Skeletal muscle satellite cell (primary cell): ENCODE data around the gene ZNF391. TPM values are rescaled to one million over a fixed set of nuclear protein-coding genes. Genes with fewer than 3 reads are reported as not detected.
"Not testable (repeated sequence)": the region's sequence is repeated elsewhere in the genome, so short reads cannot be mapped to it uniquely, and the experiment has no call there.

Experiments used
- H3K27me3 ChIP-seq: 2 replicates; pipeline ENCODE4 v1.7.0; 2013; ENCODE audit warnings: low read length; ENCODE audit not compliant: control insufficient read depth, insufficient read depth
- H3K36me3 ChIP-seq: 2 replicates; pipeline ENCODE4 v1.7.0; 2013; ENCODE audit warnings: mild to moderate bottlenecking, control low read depth, low read length; ENCODE audit not compliant: insufficient read depth
- H3K4me1 ChIP-seq: 2 replicates; pipeline ENCODE4 v1.7.0; 2013; ENCODE audit warnings: low read length; ENCODE audit not compliant: control insufficient read depth, insufficient read depth
- H3K4me2 ChIP-seq: 2 replicates; pipeline ENCODE4 v1.7.0; 2013; ENCODE audit warnings: mild to moderate bottlenecking, low read length
- H3K4me3 ChIP-seq: 2 replicates; pipeline ENCODE4 v1.7.0; 2013; ENCODE audit warnings: low read length
- H3K9ac ChIP-seq: 2 replicates; pipeline ENCODE4 v1.7.0; 2013; ENCODE audit warnings: mild to moderate bottlenecking, low read depth, low read length, moderate library complexity
- H3K9me3 ChIP-seq: replicated peaks from 2 replicates; pipeline ENCODE4 v1.7.0; 2013; ENCODE audit warnings: mild to moderate bottlenecking, control low read depth, low read length
- total RNA-seq: library from RNA; depleted of rRNA; stranded (reverse); fragments of >200 nt; gene quantifications from 2 replicates; pipeline ENCODE4 v1.2.3, GENCODE V29; 2012; rRNA removed

The ZNF391 gene
- 1.3 and 2.8 TPM in 2 replicates for total RNA-seq

DNA sequence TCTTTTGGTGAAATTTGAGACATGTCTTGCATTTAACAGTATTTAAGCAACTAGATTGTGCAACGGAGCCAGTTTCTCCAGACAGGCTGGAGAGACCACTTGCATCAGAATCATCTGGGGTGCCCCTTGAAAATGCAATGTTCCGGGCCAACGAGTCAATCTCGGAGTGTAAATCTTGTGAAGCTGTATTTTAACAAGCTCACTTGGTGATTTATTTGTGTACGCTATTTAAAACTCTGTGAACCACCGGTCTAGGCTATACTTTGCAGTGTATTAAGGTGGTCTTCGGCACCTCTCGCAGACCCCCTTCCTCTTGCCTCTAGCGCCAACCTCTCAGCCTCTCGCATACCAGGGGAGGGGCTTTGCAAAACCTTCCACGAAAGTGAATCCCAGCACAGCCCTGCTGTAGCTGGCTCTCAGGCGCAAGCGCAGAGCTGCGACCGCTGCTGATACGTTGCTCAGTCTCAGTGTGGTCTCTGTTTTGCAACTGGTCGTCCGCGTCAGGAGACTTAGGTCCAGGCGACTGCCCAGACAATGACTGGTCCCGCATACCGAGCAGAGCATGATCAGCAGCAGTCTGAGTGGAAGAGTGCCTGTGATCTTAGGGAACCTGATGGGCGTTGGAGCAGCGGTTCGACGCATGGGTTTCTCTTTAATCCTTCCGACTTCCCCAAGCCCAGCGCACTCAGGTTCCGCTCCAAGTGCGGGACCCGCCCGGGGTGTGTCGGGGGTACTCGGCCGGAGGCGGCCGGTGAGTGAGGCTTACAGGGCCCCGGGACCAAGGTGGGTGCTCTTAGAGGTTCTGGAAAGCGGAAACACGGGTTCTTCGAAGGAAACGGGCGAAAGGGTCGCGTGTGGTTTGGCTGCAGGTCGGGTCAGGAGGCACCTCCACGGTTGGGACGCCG is at the start of gene ZNF391:
ZNF391 (plus strand) TSS at position 467 of the 905 bp plus-strand sequence. CDS start 11,612 bp downstream, outside the sequence.
- H3K4me2 ChIP-seq, result peak within 1 kb of the TSS; percentile 80
- H3K36me3 ChIP-seq, result no peaks in the 10 kb centered on the region
- H3K9me3 ChIP-seq, result no peaks in the 10 kb centered on the region
- H3K9ac ChIP-seq, result peak within 1 kb of the TSS; percentile 81
- no peaks in the 10 kb centered on the region for H3K27me3 ChIP-seq
- peak within 1 kb of the TSS; percentile 77 for H3K4me3 ChIP-seq
- no peaks in the 10 kb centered on the region for H3K4me1 ChIP-seq

DNA sequence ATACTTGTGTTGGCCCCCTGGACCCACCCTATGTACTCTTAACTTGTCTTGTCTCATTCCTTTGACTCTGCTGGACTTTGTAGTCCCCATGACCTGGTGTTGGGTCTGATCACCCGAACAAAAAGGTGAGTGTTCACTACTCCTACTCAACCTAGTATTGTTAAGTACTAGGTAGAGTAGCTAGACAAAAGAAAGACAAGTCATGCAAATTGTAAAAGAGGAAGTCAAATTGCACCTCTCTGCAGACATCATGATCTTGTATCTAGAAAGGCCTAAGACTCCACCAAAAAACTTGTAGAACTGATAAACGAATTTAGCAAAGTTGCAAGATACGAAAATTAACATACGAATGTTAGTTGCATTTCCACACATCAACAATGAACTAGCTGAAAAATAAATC is 35.7 kb upstream of the ZNF391 start:
- no peak overlapping the region for H3K4me2 ChIP-seq
- H3K9ac ChIP-seq, result no peak overlapping the region
- no peaks in the 10 kb centered on the region for H3K27me3 ChIP-seq
- H3K36me3 ChIP-seq, result no peaks in the 10 kb centered on the region
- no peaks in the 10 kb centered on the region for H3K4me1 ChIP-seq
- no peaks in the 10 kb centered on the region for H3K9me3 ChIP-seq
- H3K4me3 ChIP-seq, result no peak overlapping the region

DNA sequence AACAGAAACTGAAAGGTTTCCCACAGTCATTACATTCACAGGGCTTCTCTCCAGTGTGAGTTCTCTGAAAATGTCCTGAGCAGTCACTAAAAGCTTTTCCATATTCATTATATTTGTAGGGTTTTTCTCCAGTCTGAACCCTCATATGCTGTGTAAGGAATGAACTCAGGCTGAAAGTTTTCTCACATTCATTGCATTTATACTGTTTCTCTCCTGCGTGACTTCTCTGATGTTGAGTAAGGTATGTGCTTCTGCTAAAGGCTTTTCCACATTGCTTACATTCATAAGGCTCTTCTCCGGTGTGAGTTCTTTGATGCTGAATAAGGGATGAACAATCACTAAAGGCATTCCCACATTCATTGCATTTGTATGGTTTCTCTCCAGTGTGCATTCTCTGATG is 29.8 kb upstream of the ZNF391 start:
- no peaks in the 10 kb centered on the region for H3K4me1 ChIP-seq
- H3K4me3 ChIP-seq, result no peak overlapping the region
- no peak overlapping the region for H3K9ac ChIP-seq
- no peaks in the 10 kb centered on the region for H3K27me3 ChIP-seq
- H3K36me3 ChIP-seq, result no peaks in the 10 kb centered on the region
- peaks cover 6% of the 10 kb centered on the region for H3K9me3 ChIP-seq
- H3K4me2 ChIP-seq, result no peak overlapping the region

DNA sequence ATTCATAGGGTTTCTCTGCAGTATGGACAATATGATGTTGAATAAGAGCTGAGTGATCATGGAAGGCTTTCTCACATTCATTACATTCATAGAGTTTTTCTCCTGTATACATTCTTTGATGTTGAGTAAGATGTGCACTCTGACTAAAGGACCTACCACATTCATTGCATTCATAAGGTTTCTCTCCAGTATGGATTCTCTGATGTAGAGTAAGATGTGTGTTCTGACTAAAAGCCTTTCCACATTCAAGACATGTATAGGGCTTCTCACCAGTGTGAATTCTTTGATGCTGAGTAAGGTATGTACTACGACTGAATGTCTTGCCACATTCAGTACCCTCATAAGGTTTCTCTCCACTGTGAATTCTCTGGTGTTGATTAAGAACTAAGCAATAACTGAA is 29.3 kb upstream of the ZNF391 start:
- Histone ChIP-seq H3K9ac (no peak overlapping the region), H3K4me1 (no peaks in the 10 kb centered on the region), H3K36me3 (no peaks in the 10 kb centered on the region), H3K4me2 (no peak overlapping the region), H3K27me3 (no peaks in the 10 kb centered on the region), H3K4me3 (no peak overlapping the region), H3K9me3 (peaks cover 6% of the 10 kb centered on the region)

DNA sequence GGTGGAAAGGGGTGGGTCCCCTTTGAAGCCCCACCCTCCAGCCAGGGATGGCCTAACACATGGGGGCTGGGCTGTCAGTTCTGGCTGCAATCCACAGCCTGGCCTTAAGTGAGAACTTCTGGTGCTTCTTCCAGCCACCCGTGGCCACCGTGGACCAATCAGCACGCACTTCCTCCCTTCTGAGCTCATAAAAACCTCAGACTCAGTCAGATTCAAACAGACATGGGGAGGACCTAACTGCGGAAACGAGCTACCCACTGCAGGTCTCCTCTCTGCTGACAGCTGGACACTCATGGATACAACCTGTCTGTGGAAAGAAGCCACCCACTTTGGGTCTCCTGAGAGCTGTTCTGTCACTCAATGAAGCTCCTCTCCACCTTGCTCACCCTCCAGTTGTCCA is 20.4 kb upstream of the ZNF391 start:
- H3K27me3 ChIP-seq, result no peaks in the 10 kb centered on the region
- H3K9ac ChIP-seq, result no peak overlapping the region

DNA sequence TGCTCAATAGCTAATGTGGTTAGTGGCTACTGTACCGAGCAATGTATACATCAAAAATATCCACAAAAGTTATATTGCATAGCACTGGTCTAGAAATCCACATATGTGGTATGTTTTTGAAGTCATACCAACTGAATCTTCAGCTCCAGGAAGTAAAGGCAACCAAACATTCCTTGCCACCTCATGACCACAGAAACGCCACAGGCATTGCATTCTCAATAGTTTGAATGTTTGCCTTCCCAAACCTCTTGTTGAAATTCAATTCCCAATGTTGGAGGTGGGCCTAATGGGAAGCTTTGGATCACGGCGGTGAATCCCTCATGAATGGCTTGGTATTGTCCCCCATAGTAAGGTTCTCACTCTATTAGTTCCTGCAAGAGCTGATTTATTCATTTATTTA is 18.2 kb upstream of the ZNF391 start:
- no peak overlapping the region for H3K9ac ChIP-seq
- H3K4me2 ChIP-seq, result no peak overlapping the region
- no peaks in the 10 kb centered on the region for H3K36me3 ChIP-seq
- H3K9me3 ChIP-seq, result peaks cover 5% of the 10 kb centered on the region
- H3K4me3 ChIP-seq, result no peak overlapping the region
- no peaks in the 10 kb centered on the region for H3K4me1 ChIP-seq
- H3K27me3 ChIP-seq, result no peaks in the 10 kb centered on the region

More for the DNA sequence above, 20.4 kb upstream of the ZNF391 start:
- Histone ChIP-seq H3K4me1 (no peaks in the 10 kb centered on the region), H3K36me3 (no peaks in the 10 kb centered on the region), H3K4me3 (no peak overlapping the region), H3K9me3 (peaks cover 5% of the 10 kb centered on the region), H3K4me2 (no peak overlapping the region)

DNA sequence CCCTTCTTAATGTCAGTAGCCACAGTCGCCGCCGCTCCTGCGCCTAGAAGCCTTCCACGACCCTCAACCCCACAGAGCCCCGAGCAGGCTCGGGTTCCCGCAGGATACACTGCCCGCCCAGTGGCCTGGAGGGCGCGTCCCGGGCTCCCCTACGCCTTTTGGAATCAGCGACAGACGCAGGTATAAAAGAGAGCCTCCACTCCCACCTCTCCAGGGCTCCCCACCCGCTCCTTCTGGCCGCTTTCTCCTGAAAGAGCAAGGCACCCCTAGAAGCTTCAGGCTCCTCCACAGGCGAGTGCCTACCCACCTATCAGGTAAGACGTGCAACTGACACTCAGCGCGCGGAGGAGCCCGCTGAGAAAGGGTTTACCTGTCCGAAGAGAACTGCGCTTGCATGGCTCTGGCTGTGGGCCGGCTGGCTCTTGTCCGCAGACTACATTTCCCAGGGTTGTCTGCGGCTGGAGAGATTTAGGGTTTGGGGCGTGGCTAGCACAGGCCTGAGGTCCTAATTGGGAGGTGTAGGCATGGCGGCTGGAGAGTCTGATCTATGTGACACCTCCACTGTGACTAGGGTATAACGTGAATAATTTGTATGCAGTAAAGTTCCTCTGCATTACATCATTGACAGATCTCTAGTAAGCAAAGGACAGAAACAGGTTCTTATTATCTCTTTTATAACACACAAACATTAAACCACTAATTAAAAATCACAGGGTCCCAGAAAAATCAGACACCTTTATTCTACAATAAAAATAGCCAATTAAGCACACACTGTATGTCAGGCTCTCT is 13.5 kb upstream of the ZNF391 start:
- peak overlapping the region; percentile 94 for H3K4me2 ChIP-seq
- no peaks in the 10 kb centered on the region for H3K9me3 ChIP-seq
- no peaks in the 10 kb centered on the region for H3K27me3 ChIP-seq

DNA sequence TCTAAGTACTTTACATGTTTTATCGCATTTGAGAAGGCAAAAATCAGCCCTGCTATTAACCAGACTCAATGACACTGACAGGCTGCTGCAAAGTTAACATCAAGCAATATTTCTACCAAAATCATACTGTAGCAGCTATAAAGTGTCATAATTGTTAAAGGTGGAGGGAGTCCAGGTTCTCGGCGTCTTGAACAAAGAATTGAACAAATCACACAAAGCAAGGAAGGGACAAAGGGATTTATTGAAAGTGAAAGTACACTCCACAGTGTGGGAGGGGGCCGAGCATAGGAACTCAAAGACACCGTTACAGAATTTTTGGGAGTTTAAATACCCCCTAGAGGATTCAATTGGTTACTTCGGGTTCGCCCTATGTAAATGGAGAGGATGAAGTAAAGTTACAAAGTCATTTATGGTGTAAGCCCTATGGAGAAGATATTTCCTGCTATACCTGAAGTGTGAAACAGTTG is 12.9 kb upstream of the ZNF391 start:
- H3K27me3 ChIP-seq, result no peaks in the 10 kb centered on the region
- peak overlapping the region; percentile 94 for H3K4me2 ChIP-seq
- no peak overlapping the region for H3K9ac ChIP-seq
- no peaks in the 10 kb centered on the region for H3K4me1 ChIP-seq
- H3K9me3 ChIP-seq, result no peaks in the 10 kb centered on the region
- peak overlapping the region; percentile 80 for H3K4me3 ChIP-seq
- H3K36me3 ChIP-seq, result no peaks in the 10 kb centered on the region

More for the DNA sequence above, 13.5 kb upstream of the ZNF391 start:
- peak overlapping the region; percentile 26 for H3K9ac ChIP-seq
- peak overlapping the region; percentile 80 for H3K4me3 ChIP-seq
- H3K4me1 ChIP-seq, result no peaks in the 10 kb centered on the region
- no peaks in the 10 kb centered on the region for H3K36me3 ChIP-seq

DNA sequence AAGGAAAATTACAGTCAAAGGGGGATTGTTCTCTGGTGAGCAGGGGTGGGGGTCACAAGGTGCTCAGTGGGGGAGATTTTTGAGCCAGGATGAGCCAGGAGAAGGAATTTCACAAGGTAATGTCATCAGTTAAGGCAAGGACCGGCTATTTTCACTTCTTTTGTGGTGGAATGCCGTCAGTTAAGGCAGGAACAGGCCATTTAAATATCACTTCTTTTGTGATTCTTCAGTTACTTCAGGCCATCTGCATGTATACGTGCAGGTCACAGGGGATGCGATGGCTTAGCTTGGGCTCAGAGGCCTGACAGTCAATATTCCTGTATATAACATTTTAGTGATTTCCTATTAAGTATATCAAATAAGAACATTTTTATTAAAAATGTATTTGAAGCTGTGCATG is 10.2 kb upstream of the ZNF391 start:
- not testable (repeated sequence) for H3K27me3 ChIP-seq, H3K36me3 ChIP-seq, H3K9ac ChIP-seq, H3K4me2 ChIP-seq, H3K9me3 ChIP-seq, H3K4me3 ChIP-seq, H3K4me1 ChIP-seq

DNA sequence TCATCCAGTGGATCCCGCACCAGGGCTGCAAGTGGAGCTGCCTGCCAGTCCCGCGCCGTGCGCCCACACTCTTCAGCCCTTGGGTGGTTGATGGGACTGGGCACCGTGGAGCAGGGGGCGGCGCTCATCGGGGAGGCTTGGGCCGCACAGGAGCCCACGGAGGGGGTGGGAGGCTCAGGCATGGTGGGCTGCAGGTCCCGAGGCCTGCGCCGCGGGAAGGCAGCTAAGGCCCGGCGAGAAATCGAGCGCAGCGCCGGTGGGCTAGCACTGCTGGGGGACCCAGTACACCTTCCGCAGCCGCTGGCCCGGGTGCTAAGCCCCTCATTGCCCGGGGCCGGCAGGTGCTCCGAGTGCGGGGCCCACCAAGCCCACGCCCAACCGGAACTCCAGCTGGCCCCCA is 7.6 kb upstream of the ZNF391 start:
- H3K9ac ChIP-seq, H3K27me3 ChIP-seq, H3K36me3 ChIP-seq: not testable (repeated sequence)

DNA sequence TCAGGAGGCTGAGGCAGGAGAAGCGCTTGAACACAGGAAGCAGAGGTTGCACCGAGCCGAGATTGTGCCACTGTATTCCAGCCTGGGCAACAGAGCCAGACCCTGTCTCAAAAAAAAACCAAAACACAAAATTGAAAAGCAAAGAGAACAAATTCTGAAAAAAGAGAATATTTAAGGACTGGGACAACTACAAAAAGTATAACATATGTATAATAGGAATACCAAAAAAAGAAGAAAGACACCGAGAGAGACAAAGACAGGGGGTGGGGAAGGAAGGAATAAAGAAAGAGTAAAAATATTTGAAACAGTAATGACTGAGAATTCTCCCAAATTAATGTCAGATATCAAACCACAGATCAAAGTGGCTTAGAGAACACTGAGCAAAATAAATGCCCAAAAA is 5.5 kb upstream of the ZNF391 start:
- H3K4me3 ChIP-seq, result no peak overlapping the region
- H3K4me1 ChIP-seq, result no peaks in the 10 kb centered on the region
- H3K27me3 ChIP-seq, result no peaks in the 10 kb centered on the region
- no peaks in the 10 kb centered on the region for H3K9me3 ChIP-seq
- H3K36me3 ChIP-seq, result no peaks in the 10 kb centered on the region
- H3K4me2 ChIP-seq, result no peak overlapping the region
- no peak overlapping the region for H3K9ac ChIP-seq

More for the DNA sequence above, 7.6 kb upstream of the ZNF391 start:
- H3K9me3 ChIP-seq, H3K4me3 ChIP-seq, H3K4me2 ChIP-seq, H3K4me1 ChIP-seq: not testable (repeated sequence)
